Measurements from ENCODE around the gene GSTM4. TPM values are rescaled to one million over a fixed set of nuclear protein-coding genes. Genes with fewer than 3 reads are reported as not detected.

GSTM4 gene
- polyA plus RNA-seq, 4 donors, result 81.9 to 316 (median 206) TPM

GRCh38 chr1:109627692-109628399, 28.1 kb upstream of the GSTM4 start:
- FAIRE-seq (no peak), DNase-seq (no peak)
- peaks cover 13 to 95% (median 14%) of the 10 kb centered on the region in 3 donors for H3K36me3 ChIP-seq (ENCODE audit: control insufficient read depth in 3 of 3, insufficient read depth in 2 of 3, low read depth in 1 of 3, low read length in 3 of 3)
- WGBS, 3 donors, result 92 to 94% (median 93%) methylated on average over 23 of the region's 23 CpGs
- no peak overlapping the region for H3K4me3 ChIP-seq (ENCODE audit: low read depth in 1 of 3, low read length in 3 of 3)
- H3K4me1 ChIP-seq (ENCODE audit: control insufficient read depth in 3 of 3, insufficient read depth in 2 of 3, low read depth in 1 of 3, low read length in 2 of 3), result peaks cover 0 to 12% (median 9%) of the 10 kb centered on the region in 3 donors
- H3K9me3 ChIP-seq (ENCODE audit: control insufficient read depth in 2 of 2, insufficient read depth in 1 of 2, low read depth in 1 of 2, low read length in 1 of 2), result no peaks in the 10 kb centered on the region
- H3K27me3 ChIP-seq (ENCODE audit: control insufficient read depth in 3 of 3, insufficient read depth in 3 of 3, low read length in 3 of 3), result no peaks in the 10 kb centered on the region
- H3K27ac ChIP-seq (ENCODE audit: low read depth in 1 of 3, low read length in 2 of 3), result no peak overlapping the region

- Histone ChIP-seq H3K27me3 (ENCODE audit: control insufficient read depth in 3 of 3, insufficient read depth in 3 of 3, low read length in 3 of 3) (no peaks in the 10 kb centered on the region), H3K4me1 (ENCODE audit: control insufficient read depth in 3 of 3, insufficient read depth in 2 of 3, low read depth in 1 of 3, low read length in 2 of 3) (peaks cover 0 to 9% (median 7%) of the 10 kb centered on the region in 3 donors), H3K36me3 (ENCODE audit: control insufficient read depth in 3 of 3, insufficient read depth in 2 of 3, low read depth in 1 of 3, low read length in 3 of 3) (peaks cover 13 to 92% (median 14%) of the 10 kb centered on the region in 3 donors), H3K9me3 (ENCODE audit: control insufficient read depth in 2 of 2, insufficient read depth in 1 of 2, low read depth in 1 of 2, low read length in 1 of 2) (no peaks in the 10 kb centered on the region), H3K27ac (ENCODE audit: low read depth in 1 of 3, low read length in 2 of 3) (no peak overlapping the region), H3K4me3 (ENCODE audit: low read depth in 1 of 3, low read length in 3 of 3) (no peak overlapping the region)
- FAIRE-seq, result no peak
- WGBS, 3 donors, result 84 to 89% (median 87%) methylated on average over 23 of the region's 23 CpGs
- DNase-seq, result no peak
These were observed 27.2 kb upstream of the GSTM4 start for GRCh38 chr1:109628540-109629321.

GRCh38 chr1:109629372-109630030, 26.4 kb upstream of the GSTM4 start:
- no peak for DNase-seq
- WGBS, 3 donors, result 80 to 91% (median 91%) methylated on average over 10 of the region's 10 CpGs
- Histone ChIP-seq H3K4me1 (ENCODE audit: control insufficient read depth in 3 of 3, insufficient read depth in 2 of 3, low read depth in 1 of 3, low read length in 2 of 3) (peaks cover 0 to 4% (median 4%) of the 10 kb centered on the region in 3 donors), H3K4me3 (ENCODE audit: low read depth in 1 of 3, low read length in 3 of 3) (no peak overlapping the region), H3K36me3 (ENCODE audit: control insufficient read depth in 3 of 3, insufficient read depth in 2 of 3, low read depth in 1 of 3, low read length in 3 of 3) (peaks cover 13 to 86% (median 14%) of the 10 kb centered on the region in 3 donors), H3K9me3 (ENCODE audit: control insufficient read depth in 2 of 2, insufficient read depth in 1 of 2, low read depth in 1 of 2, low read length in 1 of 2) (no peaks in the 10 kb centered on the region), H3K27ac (ENCODE audit: low read depth in 1 of 3, low read length in 2 of 3) (no peak overlapping the region), H3K27me3 (ENCODE audit: control insufficient read depth in 3 of 3, insufficient read depth in 3 of 3, low read length in 3 of 3) (no peaks in the 10 kb centered on the region)
- FAIRE-seq, result no peak

GRCh38 chr1:109630081-109630897, 25.6 kb upstream of the GSTM4 start:
- H3K9me3 ChIP-seq (ENCODE audit: control insufficient read depth in 2 of 2, insufficient read depth in 1 of 2, low read depth in 1 of 2, low read length in 1 of 2), result no peaks in the 10 kb centered on the region
- H3K27me3 ChIP-seq (ENCODE audit: control insufficient read depth in 3 of 3, insufficient read depth in 3 of 3, low read length in 3 of 3), result no peaks in the 10 kb centered on the region
- H3K27ac ChIP-seq (ENCODE audit: low read depth in 1 of 3, low read length in 2 of 3), result no peak overlapping the region
- no peak overlapping the region for H3K4me3 ChIP-seq (ENCODE audit: low read depth in 1 of 3, low read length in 3 of 3)
- peaks cover 13 to 79% (median 14%) of the 10 kb centered on the region in 3 donors for H3K36me3 ChIP-seq (ENCODE audit: control insufficient read depth in 3 of 3, insufficient read depth in 2 of 3, low read depth in 1 of 3, low read length in 3 of 3)
- WGBS, 3 donors, result 80 to 83% (median 83%) methylated on average over 29 to 30 of the region's 30 CpGs
- no peak for FAIRE-seq
- H3K4me1 ChIP-seq (ENCODE audit: control insufficient read depth in 3 of 3, insufficient read depth in 2 of 3, low read depth in 1 of 3, low read length in 2 of 3), result peaks cover 0 to 4% (median 3%) of the 10 kb centered on the region in 3 donors
- DNase-seq, result no peak

- Histone ChIP-seq H3K9me3 (ENCODE audit: control insufficient read depth in 2 of 2, insufficient read depth in 1 of 2, low read depth in 1 of 2, low read length in 1 of 2) (no peaks in the 10 kb centered on the region), H3K27me3 (ENCODE audit: control insufficient read depth in 3 of 3, insufficient read depth in 3 of 3, low read length in 3 of 3) (no peaks in the 10 kb centered on the region), H3K4me3 (ENCODE audit: low read depth in 1 of 3, low read length in 3 of 3) (no peak overlapping the region), H3K36me3 (ENCODE audit: control insufficient read depth in 3 of 3, insufficient read depth in 2 of 3, low read depth in 1 of 3, low read length in 3 of 3) (peaks cover 12 to 71% (median 14%) of the 10 kb centered on the region in 3 donors), H3K27ac (ENCODE audit: low read depth in 1 of 3, low read length in 2 of 3) (no peak overlapping the region), H3K4me1 (ENCODE audit: control insufficient read depth in 3 of 3, insufficient read depth in 2 of 3, low read depth in 1 of 3, low read length in 2 of 3) (peaks cover 2 to 6% (median 6%) of the 10 kb centered on the region in 3 donors)
- FAIRE-seq (no peak), DNase-seq (no peak)
- 90 to 94% (median 94%) methylated on average over 14 of the region's 14 CpGs for WGBS, 3 donors
These were observed 24.9 kb upstream of the GSTM4 start for GRCh38 chr1:109630898-109631512.

GRCh38 chr1:109631513-109632505, 24.1 kb upstream of the GSTM4 start:
- DNase-seq (no peak), FAIRE-seq (no peak)
- WGBS, 3 donors, result 79 to 82% (median 79%) methylated on average over 16 of the region's 16 CpGs
- H3K4me1 ChIP-seq (ENCODE audit: control insufficient read depth in 3 of 3, insufficient read depth in 2 of 3, low read depth in 1 of 3, low read length in 2 of 3), result peaks cover 5 to 13% (median 8%) of the 10 kb centered on the region in 3 donors
- no peak overlapping the region for H3K4me3 ChIP-seq (ENCODE audit: low read depth in 1 of 3, low read length in 3 of 3)
- peaks cover 11 to 63% (median 12%) of the 10 kb centered on the region in 3 donors for H3K36me3 ChIP-seq (ENCODE audit: control insufficient read depth in 3 of 3, insufficient read depth in 2 of 3, low read depth in 1 of 3, low read length in 3 of 3)
- no peaks in the 10 kb centered on the region for H3K9me3 ChIP-seq (ENCODE audit: control insufficient read depth in 2 of 2, insufficient read depth in 1 of 2, low read depth in 1 of 2, low read length in 1 of 2)
- H3K27me3 ChIP-seq (ENCODE audit: control insufficient read depth in 3 of 3, insufficient read depth in 3 of 3, low read length in 3 of 3), result no peaks in the 10 kb centered on the region
- no peak overlapping the region for H3K27ac ChIP-seq (ENCODE audit: low read depth in 1 of 3, low read length in 2 of 3)
